Ishikawa (cell line): ENCODE measurements around the gene PSG7.

ENCODE experiments used
- REST ChIP-seq: IDR thresholded peaks from 2 replicates; pipeline ENCODE4 v1.6.1; 2012; ENCODE audit warnings: low read depth, mild to moderate bottlenecking
- TAF1 ChIP-seq: IDR thresholded peaks from 2 replicates; pipeline ENCODE4 v1.6.1; 2012; ENCODE audit warnings: low read depth, mild to moderate bottlenecking
- YY1 ChIP-seq: IDR thresholded peaks from 2 replicates; pipeline ENCODE4 v1.6.1; 2012; ENCODE audit warnings: low read depth

GRCh38 chr19:42928896-42929295 is 8.1 kb downstream of the PSG7 start:
- no peak for TF ChIP-seq YY1
- TF ChIP-seq REST, result no peak
- no peak for TF ChIP-seq TAF1
